HG03097 (cell line): ENCODE measurements around the gene CEP72.
"Not testable (repeated sequence)": the region's sequence is repeated elsewhere in the genome, so short reads cannot be mapped to it uniquely, and the experiment has no call there.

Experiments
- ATAC-seq: cut with Tn5 transposase; IDR thresholded peaks from one replicate; pipeline ENCODE4 v1.9.1; 2021; ENCODE audit not compliant: unreplicated experiment, low FRiP score

The CEP72 gene

DNA sequence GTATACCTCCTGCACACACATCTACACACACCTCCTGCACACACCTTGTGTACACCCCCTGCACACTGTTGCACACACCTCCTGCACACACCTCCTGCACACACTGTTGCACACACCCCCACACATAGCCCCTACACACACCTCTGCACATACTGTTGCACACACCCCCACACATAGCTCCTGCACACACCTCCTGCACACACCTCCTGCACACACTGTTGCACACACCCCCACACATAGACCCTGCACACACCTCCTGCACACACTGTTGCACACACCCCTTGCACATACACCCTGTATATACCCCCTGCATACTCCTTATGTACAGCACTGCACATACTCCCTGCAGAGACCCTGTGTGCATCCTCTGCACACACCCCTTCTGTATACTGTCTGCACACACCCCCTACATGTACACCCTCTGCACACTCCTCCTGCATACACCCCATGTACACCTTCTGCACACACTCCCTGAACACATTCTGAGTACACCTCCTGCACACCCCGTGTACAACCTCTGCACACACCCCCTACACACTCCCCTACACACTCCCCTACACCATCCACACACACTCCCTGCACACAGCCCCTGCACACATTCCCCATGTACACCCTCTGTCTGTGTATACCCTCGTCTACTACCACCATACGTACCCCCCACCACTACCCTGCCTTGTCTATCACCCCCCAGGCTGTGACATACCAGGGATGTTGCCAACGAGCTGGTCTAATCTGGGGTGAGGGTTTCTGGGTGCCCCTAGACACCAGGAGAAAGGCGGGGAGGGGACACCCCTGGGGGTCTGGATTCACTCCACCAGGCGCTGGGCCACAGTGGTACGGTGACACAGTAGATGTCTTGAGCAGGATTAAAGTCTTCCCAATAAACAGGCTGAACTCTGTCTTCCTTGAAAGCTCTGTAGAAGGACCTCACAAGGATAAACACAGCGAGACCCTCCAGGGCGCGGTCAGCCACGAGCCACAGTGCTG is 1.1 kb upstream of the CEP72 start:
- ATAC-seq = no peak

DNA sequence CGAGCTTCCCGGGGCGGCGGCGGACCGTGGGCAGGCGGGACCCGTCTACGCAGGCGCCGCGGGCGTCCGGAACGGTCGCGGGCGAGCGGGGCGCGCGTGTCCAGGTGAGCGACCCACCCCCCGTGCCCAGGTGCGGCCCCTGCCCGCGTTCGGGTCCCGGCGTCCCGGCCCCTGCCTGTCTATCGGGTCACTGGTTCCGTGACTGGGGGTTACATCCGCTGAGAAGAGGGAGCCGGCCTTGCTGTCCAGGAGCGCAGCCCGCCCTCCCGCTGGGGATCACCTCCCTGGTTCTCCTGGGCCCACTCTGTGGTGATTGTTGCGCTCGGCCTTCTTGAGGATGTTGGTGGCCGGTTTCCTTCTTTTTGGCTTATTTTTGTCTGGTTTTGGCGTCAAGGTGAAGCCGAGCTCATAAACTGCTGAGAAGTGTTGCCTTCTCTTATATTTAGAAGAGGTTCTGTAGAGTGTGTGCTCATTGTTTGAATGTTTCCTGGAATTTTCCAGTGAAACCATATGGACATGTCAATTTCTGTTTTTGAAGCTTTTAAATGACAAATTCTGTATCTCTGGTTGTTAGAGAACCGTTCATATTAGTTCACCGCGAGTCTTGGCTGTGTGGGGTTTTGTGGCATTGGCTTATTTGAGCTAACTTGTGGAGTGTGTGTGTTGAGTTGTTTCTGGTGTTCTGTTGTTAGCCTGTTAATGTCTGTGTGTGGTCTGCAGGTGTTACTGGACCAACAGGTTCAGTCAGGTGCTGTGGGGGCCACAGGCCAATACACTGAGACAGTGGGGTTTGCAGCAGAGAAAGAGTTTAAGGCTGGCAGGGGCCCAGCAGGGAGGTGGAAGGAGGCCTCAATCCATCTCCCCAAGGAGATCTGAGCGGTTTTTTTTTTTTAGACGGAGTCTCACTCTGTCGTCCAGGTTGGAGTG is 621 bp downstream of the CEP72 start:
- ATAC-seq = peak; percentile 23

DNA sequence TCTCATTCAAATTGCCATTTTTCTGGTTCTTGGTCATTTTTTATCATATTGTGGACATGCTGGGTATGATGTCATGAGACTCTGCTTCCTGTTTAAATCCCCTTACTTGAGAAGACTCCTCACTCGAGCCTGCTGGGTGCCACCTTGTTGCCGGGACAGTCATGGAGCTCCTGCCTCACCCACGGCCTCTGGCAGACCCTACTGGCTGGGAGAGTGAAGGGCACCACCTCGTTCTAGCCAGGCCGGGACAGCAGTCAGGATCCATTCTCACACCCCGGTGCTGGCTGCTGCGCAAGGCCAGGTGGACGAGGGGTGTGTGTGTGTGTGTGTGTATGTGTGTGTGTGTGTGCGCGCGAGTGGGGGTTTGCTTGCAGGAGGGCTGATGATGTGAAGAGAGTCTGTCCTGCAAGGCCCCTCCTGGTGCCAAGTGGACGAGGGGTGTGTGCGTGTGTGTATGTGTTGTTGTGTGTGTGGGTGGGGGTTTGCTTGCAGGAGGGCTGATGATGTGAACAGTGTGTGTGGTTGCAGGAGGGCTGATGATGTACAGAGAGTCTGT is 4.4 kb downstream of the CEP72 start:
- no peak for ATAC-seq

DNA sequence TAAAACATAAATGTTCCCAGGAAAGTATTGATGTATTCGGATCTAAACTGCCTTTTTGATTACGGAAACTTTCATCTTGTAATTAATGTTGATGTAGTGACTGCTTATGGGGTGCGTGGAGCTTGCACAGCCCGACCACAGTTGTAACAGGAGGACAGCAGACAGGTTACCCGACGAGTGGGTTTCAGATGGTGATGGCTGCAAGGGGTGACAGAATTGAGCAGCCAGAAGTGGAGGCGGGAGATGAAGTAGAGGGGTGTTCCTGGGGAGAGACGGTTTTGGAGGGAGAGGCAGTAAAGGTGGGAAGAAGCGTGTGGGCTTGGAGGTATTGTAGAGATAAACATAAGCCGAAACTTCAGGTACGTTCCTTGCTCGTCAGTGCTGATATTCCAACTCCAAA is 5.8 kb downstream of the CEP72 start:
- ATAC-seq = no peak

DNA sequence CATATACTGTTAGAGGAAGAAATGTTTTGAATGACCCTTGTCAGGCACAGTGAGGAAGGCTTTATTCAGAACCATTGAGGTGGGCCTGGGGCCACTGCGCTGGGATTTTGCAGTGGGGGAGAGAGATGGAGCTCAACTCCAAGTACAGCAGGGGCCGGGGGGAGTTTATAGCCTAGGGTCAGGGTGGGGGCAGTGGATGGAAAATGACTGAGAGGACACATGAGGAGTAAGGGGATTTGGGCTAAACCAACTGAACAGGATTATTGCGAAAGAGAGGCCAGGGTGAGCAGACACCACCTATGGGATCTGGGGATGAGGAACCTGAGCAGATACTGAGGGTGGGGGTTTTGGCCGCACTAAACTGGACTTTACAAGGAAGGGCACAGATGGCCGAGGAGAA is 6.3 kb downstream of the CEP72 start:
- no peak for ATAC-seq

DNA sequence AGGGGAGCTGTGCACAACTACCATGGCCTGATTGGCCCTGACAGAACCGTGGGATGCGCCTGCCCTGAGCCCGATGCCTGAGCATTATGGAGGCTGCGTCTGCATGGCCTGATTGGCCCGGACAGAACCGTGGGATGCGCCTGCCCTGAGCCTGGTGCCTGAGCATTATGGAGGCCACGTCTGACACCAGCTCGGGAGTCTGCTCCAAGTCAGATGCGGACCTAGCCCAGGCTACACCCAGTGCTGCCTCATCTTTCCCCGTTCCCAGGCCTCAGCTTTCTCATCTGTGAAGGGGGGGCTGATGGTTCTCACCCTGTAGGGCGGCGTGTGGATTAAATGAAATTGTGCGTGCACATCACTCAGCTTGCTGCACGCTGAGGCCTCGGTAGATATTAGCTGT is 7.3 kb downstream of the CEP72 start:
- no peak for ATAC-seq

DNA sequence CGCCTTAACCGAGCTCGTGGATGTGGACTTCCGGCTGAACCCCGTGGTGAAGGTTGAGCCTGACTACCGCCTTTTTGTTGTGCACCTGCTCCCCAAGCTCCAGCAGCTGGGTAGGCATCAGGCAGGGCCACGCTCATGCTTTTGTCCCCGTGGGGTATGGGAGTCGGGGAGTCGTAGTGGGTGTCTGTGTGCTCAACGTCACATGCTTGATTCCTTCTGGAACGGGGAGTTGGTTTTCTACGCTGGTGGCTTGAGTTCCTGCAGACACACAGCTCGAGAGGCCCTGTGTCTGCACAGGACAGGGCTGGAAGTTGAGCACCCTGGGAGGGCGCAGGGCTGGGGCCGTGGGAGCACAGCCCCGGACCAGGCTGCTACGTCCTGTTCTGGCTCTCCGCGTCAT is 8.0 kb downstream of the CEP72 start:
- no peak for ATAC-seq

DNA sequence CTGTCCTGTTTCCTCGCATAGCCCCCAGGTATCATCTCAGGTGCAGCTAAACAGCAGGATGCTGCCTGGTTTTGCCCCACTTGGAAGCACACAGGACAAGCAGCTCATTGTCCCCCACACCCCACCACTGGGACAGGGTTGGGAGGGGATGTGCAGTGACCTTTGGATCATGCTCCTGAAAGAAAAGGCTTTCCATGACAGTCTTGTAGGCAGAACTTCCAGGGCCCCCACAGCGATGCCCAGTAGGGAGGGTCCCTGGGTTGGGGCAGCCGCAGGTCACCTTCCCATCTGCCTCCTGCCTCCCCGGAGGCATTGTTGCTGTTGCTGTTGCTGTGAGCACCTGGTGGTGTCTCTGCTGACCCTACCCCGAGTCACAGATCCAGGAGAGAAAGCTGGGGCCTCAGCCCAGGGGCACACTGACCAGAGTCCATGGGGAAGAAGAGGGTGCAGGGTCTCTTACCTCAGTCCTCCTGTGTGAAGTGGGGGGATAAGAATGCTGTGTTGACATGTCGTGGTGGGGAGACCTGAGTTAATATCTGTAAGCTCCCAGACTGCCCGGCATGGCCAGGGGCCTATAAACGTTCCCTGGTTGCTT is 8.5 kb downstream of the CEP72 start:
- ATAC-seq = no peak

DNA sequence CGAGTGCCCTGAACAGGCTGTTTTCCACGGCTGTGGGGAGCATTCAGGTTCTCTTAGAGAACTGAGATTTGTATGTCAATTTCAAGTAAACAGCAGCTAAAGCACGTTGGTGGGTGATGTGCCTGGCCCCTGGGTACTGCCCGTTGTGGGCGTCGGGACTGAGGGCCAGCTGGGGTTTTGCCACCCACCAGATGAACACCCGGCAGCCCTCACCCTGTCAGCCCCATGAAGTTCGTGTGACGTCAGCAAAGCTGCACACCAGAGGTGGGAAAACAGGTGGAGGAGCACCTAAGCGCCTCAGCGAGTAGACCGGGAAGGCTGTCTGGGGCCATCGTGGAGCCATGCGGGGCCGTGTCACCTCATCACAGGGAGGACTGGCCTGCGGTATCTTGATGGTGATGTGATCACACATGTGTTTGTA is 9.2 kb downstream of the CEP72 start:
- no peak for ATAC-seq

DNA sequence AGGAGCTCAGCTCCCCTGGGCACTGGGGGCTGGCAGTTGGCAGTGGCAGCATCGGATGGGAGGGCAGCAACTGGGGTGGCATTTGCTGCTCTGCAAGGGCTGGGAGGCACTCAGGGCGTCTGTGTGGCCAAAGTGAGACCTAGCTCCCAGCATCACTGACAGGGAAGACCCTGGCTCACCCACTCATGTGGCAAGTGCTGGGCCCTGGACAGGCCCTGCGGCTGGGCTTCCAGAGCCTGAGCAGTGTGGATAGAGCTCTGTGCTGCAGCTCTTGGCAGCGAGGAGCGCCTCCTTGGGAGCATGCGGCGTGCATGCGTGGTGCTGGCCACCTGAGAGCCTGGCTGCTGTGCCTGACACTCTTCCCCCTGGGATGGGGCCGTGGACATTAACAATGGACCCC is 10.2 kb downstream of the CEP72 start:
- no peak for ATAC-seq

DNA sequence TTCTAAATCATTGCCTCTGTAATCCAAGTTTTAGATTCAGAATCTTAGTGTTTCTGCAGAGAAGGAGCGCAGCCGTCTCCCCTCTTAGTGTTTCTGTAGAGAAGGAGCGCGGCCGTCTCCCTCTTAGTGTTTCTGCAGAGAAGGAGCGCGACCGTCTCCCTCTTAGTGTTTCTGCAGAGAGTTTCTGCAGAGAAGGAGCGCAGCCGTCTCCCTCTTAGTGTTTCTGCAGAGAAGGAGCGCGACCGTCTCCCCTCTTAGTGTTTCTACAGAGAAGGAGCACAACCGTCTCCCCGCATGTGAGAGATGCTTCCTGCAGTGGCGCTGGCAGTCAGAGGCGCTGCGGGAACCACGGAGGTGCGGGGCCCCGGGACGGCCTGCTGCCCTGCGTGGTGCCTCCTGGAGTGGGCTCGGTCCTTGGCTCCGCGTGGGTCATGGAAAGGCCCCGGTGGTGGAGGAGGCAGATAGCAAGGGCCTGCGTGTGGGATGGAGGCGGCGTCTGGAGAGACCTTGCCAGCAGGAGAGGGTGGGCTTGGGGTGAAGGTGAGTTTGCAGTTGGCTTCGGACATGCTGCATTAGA is 10.9 kb downstream of the CEP72 start:
- no peak for ATAC-seq

DNA sequence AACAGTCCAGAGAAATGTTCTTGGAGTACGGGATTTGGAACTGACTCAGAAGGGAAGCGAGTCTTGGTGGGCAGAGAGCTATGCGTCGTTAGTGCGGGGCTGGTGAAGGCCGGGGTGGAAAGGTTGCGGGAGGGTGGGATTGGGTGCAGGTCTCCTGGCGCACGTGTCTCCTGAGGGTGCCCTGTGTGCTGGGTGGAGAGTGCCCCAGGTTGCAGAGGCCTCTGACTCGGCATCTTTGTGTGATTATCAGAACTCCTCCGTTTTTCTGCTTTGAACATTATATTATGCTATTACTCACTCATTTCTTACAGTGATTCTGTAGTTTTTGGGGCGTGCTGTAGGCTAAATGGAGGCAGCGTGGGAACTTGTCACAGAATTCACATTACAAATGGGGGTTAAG is 11.4 kb downstream of the CEP72 start:
- ATAC-seq = no peak

DNA sequence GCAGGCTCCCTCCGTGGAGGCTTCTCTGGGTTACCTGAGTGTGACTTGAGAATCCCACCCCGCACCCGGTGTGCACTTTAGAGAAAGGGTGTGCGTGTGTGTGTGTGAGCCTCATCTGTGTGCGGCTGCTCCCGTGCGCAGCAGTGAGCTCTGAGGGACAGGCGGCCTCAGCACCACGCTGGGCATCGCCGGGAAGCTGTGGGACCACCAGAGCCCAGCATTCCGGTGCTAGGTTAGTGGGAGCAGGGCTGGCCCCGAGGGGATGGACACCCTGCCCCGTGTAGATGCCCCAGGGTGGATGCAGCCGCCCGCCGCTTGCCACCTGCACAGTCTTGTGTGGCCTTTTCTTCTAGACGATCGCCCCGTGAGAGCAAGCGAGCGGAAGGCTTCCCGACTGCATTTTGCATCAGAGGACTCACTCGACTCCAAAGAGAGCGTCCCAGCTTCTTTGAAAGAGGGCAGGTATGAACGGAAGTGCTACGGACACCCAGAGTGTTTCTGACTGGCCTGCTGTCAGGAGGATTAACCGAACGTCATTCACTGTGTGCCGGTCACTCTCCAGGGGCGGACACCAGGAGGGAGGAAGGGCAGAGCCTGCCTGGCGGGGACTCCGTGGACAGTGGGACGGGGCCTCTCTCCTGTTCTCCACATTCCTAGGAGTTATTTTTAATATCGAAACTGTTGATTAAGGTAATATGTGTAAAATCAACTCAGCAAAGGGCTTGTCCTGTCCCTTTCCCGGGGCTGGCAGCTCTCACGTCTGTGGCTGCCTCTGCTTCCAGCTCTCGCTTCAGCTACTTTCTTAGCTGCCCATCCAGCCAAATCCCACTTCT is 12.2 kb downstream of the CEP72 start:
- no peak for ATAC-seq

DNA sequence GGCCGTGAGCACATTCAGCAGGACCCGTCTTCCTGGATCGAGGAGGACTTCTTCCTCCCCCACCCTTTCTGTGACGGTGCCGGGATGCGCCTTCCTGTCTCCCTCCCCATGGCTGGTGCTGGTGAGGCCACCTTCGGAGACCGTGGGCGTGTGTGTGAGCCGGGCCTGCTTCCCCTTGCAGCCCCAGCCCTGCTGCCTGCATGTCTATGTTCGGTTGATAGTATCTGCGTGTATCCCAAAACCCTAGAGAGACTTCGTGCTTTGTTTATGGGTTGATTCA is 12.8 kb downstream of the CEP72 start:
- ATAC-seq = no peak

DNA sequence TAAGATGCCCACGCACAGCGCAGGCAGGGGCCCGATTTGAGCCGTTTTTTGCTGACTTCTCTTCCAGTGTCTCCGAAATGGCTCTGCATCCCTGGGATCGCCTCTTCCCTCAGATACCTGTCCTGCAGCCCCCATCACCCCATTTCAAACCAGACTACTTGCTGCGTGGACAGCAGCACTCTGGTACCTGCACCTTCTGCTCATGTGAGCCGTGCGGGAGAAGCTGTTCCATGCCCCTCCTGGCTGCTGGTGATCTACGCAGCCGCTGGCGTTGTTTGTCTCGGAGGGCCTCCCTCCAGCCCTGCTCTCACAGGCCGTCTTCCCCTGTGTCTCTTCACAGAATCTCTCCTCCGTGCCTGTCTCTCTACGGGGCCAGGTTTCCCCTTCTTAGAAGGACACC is 13.4 kb downstream of the CEP72 start:
- no peak for ATAC-seq

DNA sequence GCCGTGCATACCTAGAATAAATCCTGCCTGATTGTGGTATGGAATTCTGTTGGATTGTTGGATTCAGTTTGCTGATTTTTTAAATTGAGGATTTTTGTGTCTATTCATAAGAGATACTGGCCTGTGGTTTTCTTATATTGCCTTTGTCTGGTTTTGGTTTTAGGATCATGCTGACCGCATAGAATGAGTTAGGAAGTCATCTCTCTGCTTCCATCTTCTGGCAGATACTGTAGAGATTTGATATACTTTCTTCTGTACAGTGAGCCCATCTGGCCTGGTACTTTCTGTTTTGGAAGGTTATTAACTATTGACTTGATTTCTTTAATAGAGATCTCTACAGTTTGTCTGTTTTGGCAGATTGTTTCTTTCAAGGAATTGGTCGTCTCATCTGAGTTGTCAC is 14.7 kb downstream of the CEP72 start:
- ATAC-seq = no peak

DNA sequence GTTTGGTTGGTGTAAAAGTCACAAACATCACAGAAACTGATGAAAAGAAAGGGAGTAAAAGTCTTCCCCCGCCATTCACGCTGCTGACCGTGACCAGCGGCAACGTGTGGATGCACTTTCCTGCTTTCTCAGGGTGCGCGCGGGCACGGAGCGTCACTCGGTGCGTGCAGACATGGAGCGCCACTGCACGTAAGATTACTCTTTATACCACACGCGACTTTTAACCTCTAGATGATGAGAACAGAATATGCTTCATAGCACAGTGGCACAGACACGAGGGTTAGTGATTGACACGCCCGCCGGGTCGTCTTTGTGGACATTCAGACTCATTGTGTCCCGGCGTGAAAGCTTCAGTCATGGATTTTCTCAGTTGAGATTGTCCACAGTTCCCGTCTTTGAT is 15.7 kb downstream of the CEP72 start:
- no peak for ATAC-seq

DNA sequence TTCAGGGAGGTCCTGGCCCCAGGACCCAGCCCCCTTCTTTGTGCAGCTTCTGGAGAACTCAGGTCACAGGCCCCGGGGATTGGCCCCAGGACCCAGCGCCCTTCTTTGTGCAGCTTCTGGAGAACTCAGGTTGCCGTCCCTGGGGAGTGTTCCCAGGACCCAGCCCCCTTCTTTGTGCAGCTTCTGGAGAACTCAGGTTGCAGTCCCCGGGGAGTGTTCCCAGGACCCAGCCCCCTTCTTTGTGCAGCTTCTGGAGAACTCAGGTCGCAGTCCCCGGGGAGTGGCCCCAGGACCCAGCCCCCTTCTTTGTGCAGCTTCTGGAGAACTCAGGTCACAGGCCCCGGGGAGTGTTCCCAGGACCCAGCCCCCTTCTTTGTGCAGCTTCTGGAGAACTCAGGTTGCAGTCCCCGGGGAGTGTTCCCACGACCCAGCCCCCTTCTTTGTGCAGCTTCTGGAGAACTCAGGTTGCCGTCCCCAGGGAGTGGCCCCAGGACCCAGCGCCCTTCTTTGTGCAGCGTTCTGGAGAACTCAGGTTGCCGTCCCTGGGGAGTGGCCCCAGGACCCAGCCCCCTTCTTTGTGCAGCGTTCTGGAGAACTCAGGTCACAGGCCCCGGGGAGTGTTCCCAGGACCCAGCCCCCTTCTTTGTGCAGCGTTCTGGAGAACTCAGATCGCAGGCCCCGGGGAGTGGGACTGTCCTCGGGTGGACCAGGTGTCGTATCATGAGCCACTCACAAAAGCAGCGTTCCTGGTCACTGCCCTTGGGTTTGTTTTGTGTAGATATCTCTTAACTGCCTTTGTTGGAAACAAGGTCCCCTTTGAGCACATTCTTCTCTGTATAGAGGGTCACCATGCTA is 16.4 kb downstream of the CEP72 start:
- not testable (repeated sequence) for ATAC-seq

DNA sequence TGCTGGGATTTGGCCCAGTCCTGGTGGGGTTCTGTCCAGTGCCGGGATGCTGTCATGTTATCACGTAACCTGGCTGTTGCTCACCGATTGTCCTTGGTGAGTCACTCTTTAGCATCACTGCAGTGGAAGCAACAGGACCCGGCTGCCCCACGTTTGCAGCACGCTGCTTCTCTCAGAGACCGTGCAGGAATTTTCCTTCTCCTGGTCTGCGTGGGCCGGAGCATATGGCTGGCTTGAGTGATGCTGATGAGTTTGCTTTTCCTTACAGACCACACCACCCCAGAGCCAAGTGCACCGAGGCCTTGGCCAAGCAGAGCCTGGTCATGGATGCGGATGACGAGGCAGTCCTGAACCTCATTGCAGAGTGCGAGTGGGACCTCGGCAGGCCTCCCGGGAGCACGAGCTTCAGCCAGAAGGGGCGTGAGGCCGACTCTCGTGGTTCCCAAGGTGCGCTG is 21.4 kb downstream of the CEP72 start:
- ATAC-seq = no peak
